Endothelial cell of umbilical vein (primary cell): ENCODE results near the gene TSSC4.

Experiments
- EZH2 ChIP-seq: IDR thresholded peaks from 2 replicates; pipeline ENCODE4 v1.6.1; 2012; ENCODE audit warnings: borderline replicate concordance, low read depth, mild to moderate bottlenecking, moderate library complexity, low read length, inconsistent platforms; ENCODE audit not compliant: severe bottlenecking
- GATA2 ChIP-seq: IDR thresholded peaks from 2 replicates; pipeline ENCODE4 v1.7.0; 2011; ENCODE audit warnings: low read depth, mild to moderate bottlenecking, moderate library complexity, mixed read lengths, low read length; ENCODE audit not compliant: insufficient read length, insufficient read depth
- JUN ChIP-seq: IDR thresholded peaks from 2 replicates; pipeline ENCODE4 v1.6.1; 2011; ENCODE audit warnings: borderline replicate concordance, low read depth; ENCODE audit not compliant: insufficient read length, insufficient read depth
- MYC ChIP-seq: IDR thresholded peaks from one replicate; pipeline ENCODE4 v1.6.1; 2011; ENCODE audit warnings: mild to moderate bottlenecking, low read depth, low read length
- POLR2A ChIP-seq: IDR thresholded peaks from 2 replicates; pipeline ENCODE4 v1.6.1; 2012; ENCODE audit warnings: low read depth, mild to moderate bottlenecking, control low read depth, low read length
- POLR2AphosphoS5 ChIP-seq: IDR thresholded peaks from 2 replicates; pipeline ENCODE4 v1.6.1; 2012; ENCODE audit warnings: low read depth, mild to moderate bottlenecking, control low read depth, low read length, moderate library complexity; ENCODE audit not compliant: insufficient read depth
- TF ChIP-seq, protein P1 (sequence below), 2 donors: IDR thresholded peaks; 1 replicate in 1 of 2; 2 replicates in 1 of 2; pipeline ENCODE4 v1.5.1; 2011; ENCODE audit warnings: low read length in 2 of 2, mild to moderate bottlenecking in 2 of 2, moderate library complexity in 2 of 2, control low read depth in 1 of 2, inconsistent platforms in 1 of 2, low read depth in 1 of 2; ENCODE audit not compliant: insufficient read depth in 1 of 2; ENCODE audit errors: extremely low read depth in 1 of 2
- TF ChIP-seq, protein P2 (sequence below): IDR thresholded peaks from 2 replicates; pipeline ENCODE4 v1.6.1; 2011; ENCODE audit not compliant: insufficient read depth, insufficient read length

DNA sequence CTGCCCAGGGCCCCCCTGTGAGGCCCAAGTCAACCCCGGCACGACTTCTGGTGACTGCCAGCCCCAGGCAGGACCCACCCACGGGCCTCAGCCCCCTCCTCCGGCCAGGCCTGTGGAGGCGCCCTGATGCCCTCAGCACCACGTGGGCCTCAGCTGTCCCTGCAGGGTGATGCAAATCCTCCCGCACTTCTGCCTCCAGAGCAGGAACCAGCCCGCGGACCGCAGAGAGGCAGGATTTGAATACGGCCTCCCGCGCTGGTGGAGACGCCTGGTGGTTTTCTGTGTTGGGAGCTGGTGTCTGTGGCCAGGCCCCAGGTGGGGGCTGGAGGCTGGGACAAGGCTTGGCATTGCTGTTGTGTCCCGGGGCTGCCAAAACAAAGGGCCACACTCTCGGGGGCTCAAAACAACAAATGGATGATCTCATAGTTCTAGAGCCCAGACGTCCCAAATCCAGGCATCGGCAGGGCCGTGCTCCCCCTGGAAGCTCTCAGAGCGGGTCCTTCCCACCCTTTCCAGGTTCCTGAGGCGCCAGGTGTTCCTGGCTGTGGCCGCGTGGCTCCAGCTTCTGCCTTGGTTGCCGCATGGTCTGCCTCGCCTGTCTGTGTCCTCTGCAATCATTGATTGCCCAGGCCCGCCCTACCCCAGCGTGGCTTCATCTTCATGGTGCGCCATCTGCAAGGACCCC is 24.4 kb downstream of the TSSC4 start:
- TF ChIP-seq, protein P1, sequence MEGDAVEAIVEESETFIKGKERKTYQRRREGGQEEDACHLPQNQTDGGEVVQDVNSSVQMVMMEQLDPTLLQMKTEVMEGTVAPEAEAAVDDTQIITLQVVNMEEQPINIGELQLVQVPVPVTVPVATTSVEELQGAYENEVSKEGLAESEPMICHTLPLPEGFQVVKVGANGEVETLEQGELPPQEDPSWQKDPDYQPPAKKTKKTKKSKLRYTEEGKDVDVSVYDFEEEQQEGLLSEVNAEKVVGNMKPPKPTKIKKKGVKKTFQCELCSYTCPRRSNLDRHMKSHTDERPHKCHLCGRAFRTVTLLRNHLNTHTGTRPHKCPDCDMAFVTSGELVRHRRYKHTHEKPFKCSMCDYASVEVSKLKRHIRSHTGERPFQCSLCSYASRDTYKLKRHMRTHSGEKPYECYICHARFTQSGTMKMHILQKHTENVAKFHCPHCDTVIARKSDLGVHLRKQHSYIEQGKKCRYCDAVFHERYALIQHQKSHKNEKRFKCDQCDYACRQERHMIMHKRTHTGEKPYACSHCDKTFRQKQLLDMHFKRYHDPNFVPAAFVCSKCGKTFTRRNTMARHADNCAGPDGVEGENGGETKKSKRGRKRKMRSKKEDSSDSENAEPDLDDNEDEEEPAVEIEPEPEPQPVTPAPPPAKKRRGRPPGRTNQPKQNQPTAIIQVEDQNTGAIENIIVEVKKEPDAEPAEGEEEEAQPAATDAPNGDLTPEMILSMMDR (IDR thresholded peaks at IDR 0.05; ENCODE audit: extremely low read depth in 1 of 2, insufficient read depth in 1 of 2, low read depth in 1 of 2, low read length in 2 of 2) = no peak
- TF ChIP-seq EZH2 (no peak), POLR2A (no peak), POLR2AphosphoS5 (no peak), MYC (no peak), JUN (no peak), GATA2 (no peak)
- TF ChIP-seq, protein P2, sequence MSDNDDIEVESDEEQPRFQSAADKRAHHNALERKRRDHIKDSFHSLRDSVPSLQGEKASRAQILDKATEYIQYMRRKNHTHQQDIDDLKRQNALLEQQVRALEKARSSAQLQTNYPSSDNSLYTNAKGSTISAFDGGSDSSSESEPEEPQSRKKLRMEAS = no peak
